HEK293 (cell line): ENCODE results near the gene TP53I3.

Source experiments
- CTCF ChIA-PET: fragments of 350-600 bp; formaldehyde crosslinking; extraction: SDS; loops from one replicate; lab custom pipeline; 2021; ENCODE audit warnings: antibody characterized with exemption; lab: Yijun Ruan, JAX
- POLR2A ChIA-PET: fragments of 300-600 bp; formaldehyde crosslinking; extraction: SDS; loops from one replicate; lab custom pipeline; 2020; ENCODE audit warnings: antibody characterized with exemption, inconsistent platforms; lab: Yijun Ruan, JAX
- H3K27ac ChIP-seq: fragments of 200-500 bp; sonication (Bioruptor generic); 2 replicates; pipeline ENCODE4 v1.5.1; 2014; ENCODE audit warnings: low read depth, low read length, control low read depth, inconsistent platforms; ENCODE audit errors: extremely low read depth
- H3K36me3 ChIP-seq, 2 experiments: fragments of 200-500 bp in 1 of 2; sonication (Bioruptor generic) in 1 of 2; 1 replicate in 1 of 2; 2 replicates in 1 of 2; pipeline ENCODE4 v1.5.1; 2014 to 2017; ENCODE audit warnings: inconsistent platforms in 2 of 2, low read length in 2 of 2; ENCODE audit not compliant: control insufficient read depth in 2 of 2, insufficient read depth in 1 of 2
- H3K4me1 ChIP-seq: fragments of 200-500 bp; sonication (Bioruptor generic); 2 replicates; pipeline ENCODE4 v1.5.1; 2014; ENCODE audit warnings: mild to moderate bottlenecking, low read length, inconsistent platforms; ENCODE audit not compliant: control insufficient read depth, insufficient read depth
- H3K4me3 ChIP-seq: 2 replicates; pipeline ENCODE4 v1.5.1; 2011; ENCODE audit warnings: low read depth, mild to moderate bottlenecking, control low read depth, low read length, moderate library complexity
- H3K9me3 ChIP-seq: fragments of 200-500 bp; sonication (Bioruptor generic); 2 replicates; pipeline ENCODE4 v1.5.1; 2014; ENCODE audit warnings: low read depth, low read length, inconsistent platforms; ENCODE audit not compliant: control insufficient read depth, insufficient read depth
- KLF16 ChIP-seq: fragments of 450-650 bp; formaldehyde crosslinking; IDR thresholded peaks from 2 replicates; pipeline ENCODE4 v1.5.1; 2017; ENCODE audit warnings: missing biosample characterization, missing genetic modification characterization
- MEIS1 ChIP-seq: sonication (generic); formaldehyde crosslinking; IDR thresholded peaks from 2 replicates; pipeline ENCODE4 v1.8.1; 2022; ENCODE audit warnings: missing genetic modification reagents, mild to moderate bottlenecking, borderline replicate concordance
- YY1 ChIP-seq: fragments of 450-650 bp; formaldehyde crosslinking; IDR thresholded peaks from 2 replicates; pipeline ENCODE4 v1.5.1; 2018; ENCODE audit warnings: missing biosample characterization, missing genetic modification characterization
- ZFP41 ChIP-seq: fragments of 450-650 bp; formaldehyde crosslinking; IDR thresholded peaks from 2 replicates; pipeline ENCODE4 v1.5.1; 2016; ENCODE audit warnings: missing biosample characterization, missing genetic modification characterization, borderline replicate concordance
- ZNF114 ChIP-seq: fragments of 450-650 bp; formaldehyde crosslinking; IDR thresholded peaks from 2 replicates; pipeline ENCODE4 v1.5.0; 2017; ENCODE audit warnings: missing biosample characterization, missing genetic modification characterization
- ZNF146 ChIP-seq: fragments of 450-650 bp; formaldehyde crosslinking; IDR thresholded peaks from 2 replicates; pipeline ENCODE4 v1.5.1; 2016; ENCODE audit warnings: missing biosample characterization, missing genetic modification characterization
- ZNF169 ChIP-seq: fragments of 450-650 bp; formaldehyde crosslinking; IDR thresholded peaks from 2 replicates; pipeline ENCODE4 v1.5.1; 2016; ENCODE audit warnings: missing biosample characterization, missing genetic modification characterization
- ZNF214 ChIP-seq: fragments of 450-650 bp; formaldehyde crosslinking; IDR thresholded peaks from 2 replicates; pipeline ENCODE4 v1.5.1; 2017; ENCODE audit warnings: missing biosample characterization, mild to moderate bottlenecking, missing genetic modification characterization, borderline replicate concordance
- ZNF23 ChIP-seq: fragments of 450-650 bp; formaldehyde crosslinking; IDR thresholded peaks from 2 replicates; pipeline ENCODE4 v1.5.1; 2016; ENCODE audit warnings: missing biosample characterization, missing genetic modification characterization, borderline replicate concordance
- ZNF391 ChIP-seq: fragments of 450-650 bp; formaldehyde crosslinking; IDR thresholded peaks from 2 replicates; pipeline ENCODE4 v1.5.1; 2016; ENCODE audit warnings: low read depth, missing biosample characterization, missing genetic modification characterization, borderline replicate concordance
- ZNF426 ChIP-seq: fragments of 450-650 bp; formaldehyde crosslinking; IDR thresholded peaks from 2 replicates; pipeline ENCODE4 v1.5.1; 2017; ENCODE audit warnings: missing biosample characterization, missing genetic modification characterization, mild to moderate bottlenecking, inconsistent platforms, moderate library complexity
- ZNF785 ChIP-seq: fragments of 450-650 bp; formaldehyde crosslinking; IDR thresholded peaks from 2 replicates; pipeline ENCODE4 v1.5.1; 2016; ENCODE audit warnings: missing biosample characterization, missing genetic modification characterization
- TF ChIP-seq, protein P1 (sequence below): fragments of 450-650 bp; formaldehyde crosslinking; IDR thresholded peaks from 2 replicates; pipeline ENCODE4 v1.5.1; 2016; ENCODE audit warnings: missing biosample characterization, missing genetic modification characterization
- TF ChIP-seq, protein P2 (sequence below): fragments of 450-650 bp; formaldehyde crosslinking; IDR thresholded peaks from 2 replicates; pipeline ENCODE4 v1.5.1; 2016; ENCODE audit warnings: missing biosample characterization, missing genetic modification characterization
- TF ChIP-seq, protein P3 (sequence below): fragments of 450-650 bp; formaldehyde crosslinking; IDR thresholded peaks from 2 replicates; pipeline ENCODE4 v1.5.1; 2016; ENCODE audit warnings: missing biosample characterization, missing genetic modification characterization, low read depth
- TF ChIP-seq, protein P4 (sequence below): fragments of 450-650 bp; formaldehyde crosslinking; IDR thresholded peaks from 2 replicates; pipeline ENCODE4 v1.5.1; 2016; ENCODE audit warnings: missing biosample characterization, missing genetic modification characterization, borderline replicate concordance
- TF ChIP-seq, protein P5 (sequence below): fragments of 450-650 bp; formaldehyde crosslinking; IDR thresholded peaks from 2 replicates; pipeline ENCODE4 v1.5.1; 2016; ENCODE audit warnings: missing biosample characterization, missing genetic modification characterization
- TF ChIP-seq, protein P6 (sequence below): fragments of 450-650 bp; formaldehyde crosslinking; IDR thresholded peaks from 2 replicates; pipeline ENCODE4 v1.5.1; 2016; ENCODE audit warnings: missing biosample characterization, missing genetic modification characterization

The TP53I3 gene

DNA sequence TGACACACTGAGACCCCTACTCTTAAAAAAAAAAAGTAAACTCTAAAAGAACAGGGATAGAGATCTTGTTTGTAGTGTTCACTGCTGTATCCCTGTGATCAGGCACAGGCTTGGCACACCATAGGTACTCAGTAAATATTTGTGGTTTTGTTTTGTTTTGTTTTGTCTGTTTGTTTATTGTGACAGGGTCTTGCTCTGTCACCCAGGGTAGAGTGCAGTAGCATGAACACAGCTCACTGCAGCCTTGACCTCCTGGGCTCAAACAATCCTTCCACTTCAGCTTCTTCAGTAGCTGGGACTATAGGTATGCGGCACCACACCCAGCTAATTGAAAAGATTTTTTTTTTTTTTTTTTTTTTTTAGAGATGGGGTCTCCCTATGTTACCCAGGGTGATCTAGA lies 31.7 kb downstream of the TP53I3 start:
- H3K27ac ChIP-seq = no peak overlapping the region
- 0 out of 2 replicates have a peak, but pooled peaks cover 3% of the 10 kb centered on the region for H3K4me1 ChIP-seq
- TF ChIP-seq, protein P1, sequence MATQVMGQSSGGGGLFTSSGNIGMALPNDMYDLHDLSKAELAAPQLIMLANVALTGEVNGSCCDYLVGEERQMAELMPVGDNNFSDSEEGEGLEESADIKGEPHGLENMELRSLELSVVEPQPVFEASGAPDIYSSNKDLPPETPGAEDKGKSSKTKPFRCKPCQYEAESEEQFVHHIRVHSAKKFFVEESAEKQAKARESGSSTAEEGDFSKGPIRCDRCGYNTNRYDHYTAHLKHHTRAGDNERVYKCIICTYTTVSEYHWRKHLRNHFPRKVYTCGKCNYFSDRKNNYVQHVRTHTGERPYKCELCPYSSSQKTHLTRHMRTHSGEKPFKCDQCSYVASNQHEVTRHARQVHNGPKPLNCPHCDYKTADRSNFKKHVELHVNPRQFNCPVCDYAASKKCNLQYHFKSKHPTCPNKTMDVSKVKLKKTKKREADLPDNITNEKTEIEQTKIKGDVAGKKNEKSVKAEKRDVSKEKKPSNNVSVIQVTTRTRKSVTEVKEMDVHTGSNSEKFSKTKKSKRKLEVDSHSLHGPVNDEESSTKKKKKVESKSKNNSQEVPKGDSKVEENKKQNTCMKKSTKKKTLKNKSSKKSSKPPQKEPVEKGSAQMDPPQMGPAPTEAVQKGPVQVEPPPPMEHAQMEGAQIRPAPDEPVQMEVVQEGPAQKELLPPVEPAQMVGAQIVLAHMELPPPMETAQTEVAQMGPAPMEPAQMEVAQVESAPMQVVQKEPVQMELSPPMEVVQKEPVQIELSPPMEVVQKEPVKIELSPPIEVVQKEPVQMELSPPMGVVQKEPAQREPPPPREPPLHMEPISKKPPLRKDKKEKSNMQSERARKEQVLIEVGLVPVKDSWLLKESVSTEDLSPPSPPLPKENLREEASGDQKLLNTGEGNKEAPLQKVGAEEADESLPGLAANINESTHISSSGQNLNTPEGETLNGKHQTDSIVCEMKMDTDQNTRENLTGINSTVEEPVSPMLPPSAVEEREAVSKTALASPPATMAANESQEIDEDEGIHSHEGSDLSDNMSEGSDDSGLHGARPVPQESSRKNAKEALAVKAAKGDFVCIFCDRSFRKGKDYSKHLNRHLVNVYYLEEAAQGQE (tag by site-specific recombination) = no peak
- TF ChIP-seq, protein P2, sequence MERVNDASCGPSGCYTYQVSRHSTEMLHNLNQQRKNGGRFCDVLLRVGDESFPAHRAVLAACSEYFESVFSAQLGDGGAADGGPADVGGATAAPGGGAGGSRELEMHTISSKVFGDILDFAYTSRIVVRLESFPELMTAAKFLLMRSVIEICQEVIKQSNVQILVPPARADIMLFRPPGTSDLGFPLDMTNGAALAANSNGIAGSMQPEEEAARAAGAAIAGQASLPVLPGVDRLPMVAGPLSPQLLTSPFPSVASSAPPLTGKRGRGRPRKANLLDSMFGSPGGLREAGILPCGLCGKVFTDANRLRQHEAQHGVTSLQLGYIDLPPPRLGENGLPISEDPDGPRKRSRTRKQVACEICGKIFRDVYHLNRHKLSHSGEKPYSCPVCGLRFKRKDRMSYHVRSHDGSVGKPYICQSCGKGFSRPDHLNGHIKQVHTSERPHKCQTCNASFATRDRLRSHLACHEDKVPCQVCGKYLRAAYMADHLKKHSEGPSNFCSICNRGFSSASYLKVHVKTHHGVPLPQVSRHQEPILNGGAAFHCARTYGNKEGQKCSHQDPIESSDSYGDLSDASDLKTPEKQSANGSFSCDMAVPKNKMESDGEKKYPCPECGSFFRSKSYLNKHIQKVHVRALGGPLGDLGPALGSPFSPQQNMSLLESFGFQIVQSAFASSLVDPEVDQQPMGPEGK (tag by site-specific recombination) = no peak
- no peaks in the 10 kb centered on the region for H3K9me3 ChIP-seq
- CTCF ChIA-PET = interaction anchor here (0.7 to 1.4 kb wide), 2 partner anchors 14 to 211 kb away, joined by 3 to 5 read pairs; no protein-coding TSS in a partner anchor
- no peak overlapping the region for H3K4me3 ChIP-seq
- POLR2A ChIA-PET = interaction anchor here (0.6 to 2.6 kb wide), 3 partner anchors 11 to 23 kb away, joined by 3 to 14 read pairs (median 3); partner anchors contain the start of gene SF3B6
- peaks cover 0 to 18% of the 10 kb centered on the region in 2 experiments; a peak in 2 of 3 replicates for H3K36me3 ChIP-seq

DNA sequence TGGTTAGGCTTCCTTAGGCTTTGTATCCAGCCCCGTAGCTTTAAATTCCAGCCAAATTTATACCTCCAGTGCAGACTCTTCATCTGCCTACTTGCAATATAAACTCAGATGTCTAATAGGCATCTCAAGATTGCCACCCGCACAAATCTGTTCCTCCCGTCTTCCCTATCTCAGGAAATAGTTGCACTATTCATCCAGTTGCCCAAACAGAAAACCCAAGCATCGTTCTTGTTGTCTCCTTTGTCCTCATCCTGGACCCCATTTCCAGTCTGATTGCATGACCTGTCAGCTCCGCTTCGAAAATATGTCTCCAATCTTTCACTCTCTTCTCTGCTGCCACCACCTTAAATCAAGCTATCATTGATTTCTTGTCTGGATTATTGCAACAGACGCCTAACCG lies 32.8 kb downstream of the TP53I3 start:
- H3K36me3 ChIP-seq = peaks cover 0 to 18% of the 10 kb centered on the region in 2 experiments; a peak in 2 of 3 replicates
- H3K9me3 ChIP-seq = no peaks in the 10 kb centered on the region
- no peak overlapping the region for H3K27ac ChIP-seq
- POLR2A ChIA-PET = interaction anchor here (3.6 kb wide), 1 partner anchor 125 kb away, joined by 20 read pairs; the partner anchor contains the start of gene ATAD2B
- H3K4me1 ChIP-seq = 0 out of 2 replicates have a peak, but pooled peaks cover 7% of the 10 kb centered on the region
- CTCF ChIA-PET = interaction anchor here (1.4 to 2.1 kb wide), 2 partner anchors 15 to 126 kb away, joined by 3 to 8 read pairs; partner anchors contain the start of gene ATAD2B
- no peak overlapping the region for H3K4me3 ChIP-seq
- no peak for TF ChIP-seq ZNF146 (tag by site-specific recombination)
- TF ChIP-seq ZNF23 (tag by site-specific recombination) = no peak
- TF ChIP-seq ZFP41 (tag by site-specific recombination) = no peak
- TF ChIP-seq MEIS1 (CRISPR knock-in tag) = no peak
- no peak for TF ChIP-seq ZNF785 (tag by site-specific recombination)
- no peak for TF ChIP-seq ZNF169
- TF ChIP-seq KLF16 (tag by site-specific recombination) = no peak
- TF ChIP-seq, protein P3, sequence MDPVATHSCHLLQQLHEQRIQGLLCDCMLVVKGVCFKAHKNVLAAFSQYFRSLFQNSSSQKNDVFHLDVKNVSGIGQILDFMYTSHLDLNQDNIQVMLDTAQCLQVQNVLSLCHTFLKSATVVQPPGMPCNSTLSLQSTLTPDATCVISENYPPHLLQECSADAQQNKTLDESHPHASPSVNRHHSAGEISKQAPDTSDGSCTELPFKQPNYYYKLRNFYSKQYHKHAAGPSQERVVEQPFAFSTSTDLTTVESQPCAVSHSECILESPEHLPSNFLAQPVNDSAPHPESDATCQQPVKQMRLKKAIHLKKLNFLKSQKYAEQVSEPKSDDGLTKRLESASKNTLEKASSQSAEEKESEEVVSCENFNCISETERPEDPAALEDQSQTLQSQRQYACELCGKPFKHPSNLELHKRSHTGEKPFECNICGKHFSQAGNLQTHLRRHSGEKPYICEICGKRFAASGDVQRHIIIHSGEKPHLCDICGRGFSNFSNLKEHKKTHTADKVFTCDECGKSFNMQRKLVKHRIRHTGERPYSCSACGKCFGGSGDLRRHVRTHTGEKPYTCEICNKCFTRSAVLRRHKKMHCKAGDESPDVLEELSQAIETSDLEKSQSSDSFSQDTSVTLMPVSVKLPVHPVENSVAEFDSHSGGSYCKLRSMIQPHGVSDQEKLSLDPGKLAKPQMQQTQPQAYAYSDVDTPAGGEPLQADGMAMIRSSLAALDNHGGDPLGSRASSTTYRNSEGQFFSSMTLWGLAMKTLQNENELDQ (tag by site-specific recombination) = no peak
- no peak for TF ChIP-seq ZNF426
- TF ChIP-seq, protein P4, sequence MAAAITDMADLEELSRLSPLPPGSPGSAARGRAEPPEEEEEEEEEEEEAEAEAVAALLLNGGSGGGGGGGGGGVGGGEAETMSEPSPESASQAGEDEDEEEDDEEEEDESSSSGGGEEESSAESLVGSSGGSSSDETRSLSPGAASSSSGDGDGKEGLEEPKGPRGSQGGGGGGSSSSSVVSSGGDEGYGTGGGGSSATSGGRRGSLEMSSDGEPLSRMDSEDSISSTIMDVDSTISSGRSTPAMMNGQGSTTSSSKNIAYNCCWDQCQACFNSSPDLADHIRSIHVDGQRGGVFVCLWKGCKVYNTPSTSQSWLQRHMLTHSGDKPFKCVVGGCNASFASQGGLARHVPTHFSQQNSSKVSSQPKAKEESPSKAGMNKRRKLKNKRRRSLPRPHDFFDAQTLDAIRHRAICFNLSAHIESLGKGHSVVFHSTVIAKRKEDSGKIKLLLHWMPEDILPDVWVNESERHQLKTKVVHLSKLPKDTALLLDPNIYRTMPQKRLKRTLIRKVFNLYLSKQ = no peak
- no peak for TF ChIP-seq ZNF214 (tag by site-specific recombination)
- TF ChIP-seq, protein P5, sequence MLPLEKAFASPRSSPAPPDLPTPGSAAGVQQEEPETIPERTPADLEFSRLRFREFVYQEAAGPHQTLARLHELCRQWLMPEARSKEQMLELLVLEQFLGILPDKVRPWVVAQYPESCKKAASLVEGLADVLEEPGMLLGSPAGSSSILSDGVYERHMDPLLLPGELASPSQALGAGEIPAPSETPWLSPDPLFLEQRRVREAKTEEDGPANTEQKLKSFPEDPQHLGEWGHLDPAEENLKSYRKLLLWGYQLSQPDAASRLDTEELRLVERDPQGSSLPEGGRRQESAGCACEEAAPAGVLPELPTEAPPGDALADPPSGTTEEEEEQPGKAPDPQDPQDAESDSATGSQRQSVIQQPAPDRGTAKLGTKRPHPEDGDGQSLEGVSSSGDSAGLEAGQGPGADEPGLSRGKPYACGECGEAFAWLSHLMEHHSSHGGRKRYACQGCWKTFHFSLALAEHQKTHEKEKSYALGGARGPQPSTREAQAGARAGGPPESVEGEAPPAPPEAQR (tag by site-specific recombination) = no peak
- TF ChIP-seq YY1 (tag by site-specific recombination) = no peak
- TF ChIP-seq, protein P6, sequence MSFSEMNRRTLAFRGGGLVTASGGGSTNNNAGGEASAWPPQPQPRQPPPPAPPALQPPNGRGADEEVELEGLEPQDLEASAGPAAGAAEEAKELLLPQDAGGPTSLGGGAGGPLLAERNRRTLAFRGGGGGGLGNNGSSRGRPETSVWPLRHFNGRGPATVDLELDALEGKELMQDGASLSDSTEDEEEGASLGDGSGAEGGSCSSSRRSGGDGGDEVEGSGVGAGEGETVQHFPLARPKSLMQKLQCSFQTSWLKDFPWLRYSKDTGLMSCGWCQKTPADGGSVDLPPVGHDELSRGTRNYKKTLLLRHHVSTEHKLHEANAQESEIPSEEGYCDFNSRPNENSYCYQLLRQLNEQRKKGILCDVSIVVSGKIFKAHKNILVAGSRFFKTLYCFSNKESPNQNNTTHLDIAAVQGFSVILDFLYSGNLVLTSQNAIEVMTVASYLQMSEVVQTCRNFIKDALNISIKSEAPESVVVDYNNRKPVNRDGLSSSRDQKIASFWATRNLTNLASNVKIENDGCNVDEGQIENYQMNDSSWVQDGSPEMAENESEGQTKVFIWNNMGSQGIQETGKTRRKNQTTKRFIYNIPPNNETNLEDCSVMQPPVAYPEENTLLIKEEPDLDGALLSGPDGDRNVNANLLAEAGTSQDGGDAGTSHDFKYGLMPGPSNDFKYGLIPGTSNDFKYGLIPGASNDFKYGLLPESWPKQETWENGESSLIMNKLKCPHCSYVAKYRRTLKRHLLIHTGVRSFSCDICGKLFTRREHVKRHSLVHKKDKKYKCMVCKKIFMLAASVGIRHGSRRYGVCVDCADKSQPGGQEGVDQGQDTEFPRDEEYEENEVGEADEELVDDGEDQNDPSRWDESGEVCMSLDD = no peak
- TF ChIP-seq ZNF391 (tag by site-specific recombination) = no peak
- no peak for TF ChIP-seq ZNF114 (tag by site-specific recombination)
